ENCODE results near the gene CSRNP3. TPM values are rescaled to one million over a fixed set of nuclear protein-coding genes. Genes with fewer than 3 reads are reported as not detected.
"Not testable (repeated sequence)": the region's sequence is repeated elsewhere in the genome, so short reads cannot be mapped to it uniquely, and the experiment has no call there.

The CSRNP3 gene
- total and polyA plus RNA-seq, 5 donors from 2014 or later = not detected

DNA sequence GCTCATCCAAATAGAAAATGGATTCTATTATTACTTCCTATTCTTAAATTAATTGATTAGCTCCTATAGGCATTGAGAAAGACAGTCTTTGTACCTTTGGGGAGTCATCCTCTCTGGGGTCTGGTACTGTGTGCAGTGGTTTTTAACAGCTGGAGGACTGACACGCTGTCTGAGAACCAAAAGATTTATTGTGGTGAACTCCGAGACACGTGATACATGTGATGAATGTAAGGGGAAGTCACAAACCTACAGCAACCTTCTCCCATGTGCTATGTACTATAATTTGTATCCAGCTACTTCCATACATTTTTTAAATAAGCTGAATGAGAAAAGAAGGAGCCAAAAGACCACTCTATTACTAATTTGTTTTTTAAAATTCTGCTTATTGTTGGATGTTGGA lies 190.9 kb downstream of the CSRNP3 start:
- ATAC-seq (ENCODE audit: low read depth in 2 of 2) (no peak), DNase-seq (no peak)
- peaks cover 9% of the 10 kb centered on the region for H3K27me3 Mint-ChIP-seq
- no peaks in the 10 kb centered on the region for H3K9me3 ChIP-seq (ENCODE audit: control insufficient read depth in 2 of 2, low read length in 2 of 2)
- H3K27ac Mint-ChIP-seq = no peak overlapping the region
- no peak overlapping the region for H3K4me3 ChIP-seq (ENCODE audit: low read depth, low read length)
- no peaks in the 10 kb centered on the region for H3K4me1 Mint-ChIP-seq
- no peak overlapping the region for H3K4me3 Mint-ChIP-seq
- H3K36me3 Mint-ChIP-seq = no peaks in the 10 kb centered on the region
- no peaks in the 10 kb centered on the region for H3K27me3 ChIP-seq (ENCODE audit: control insufficient read depth, insufficient read depth, low read length)
- no peaks in the 10 kb centered on the region for H3K36me3 ChIP-seq (ENCODE audit: control insufficient read depth, insufficient read depth, low read length)
- H3K9me3 Mint-ChIP-seq = peaks cover 0 to 6% (median 0%) of the 10 kb centered on the region in 7 donors
- H3K4me1 ChIP-seq (ENCODE audit: control insufficient read depth, insufficient read depth, low read length, poor library complexity, severe bottlenecking) = no peaks in the 10 kb centered on the region
- no peak overlapping the region for H3K27ac ChIP-seq (ENCODE audit: insufficient read depth, low read length, poor library complexity, severe bottlenecking)

DNA sequence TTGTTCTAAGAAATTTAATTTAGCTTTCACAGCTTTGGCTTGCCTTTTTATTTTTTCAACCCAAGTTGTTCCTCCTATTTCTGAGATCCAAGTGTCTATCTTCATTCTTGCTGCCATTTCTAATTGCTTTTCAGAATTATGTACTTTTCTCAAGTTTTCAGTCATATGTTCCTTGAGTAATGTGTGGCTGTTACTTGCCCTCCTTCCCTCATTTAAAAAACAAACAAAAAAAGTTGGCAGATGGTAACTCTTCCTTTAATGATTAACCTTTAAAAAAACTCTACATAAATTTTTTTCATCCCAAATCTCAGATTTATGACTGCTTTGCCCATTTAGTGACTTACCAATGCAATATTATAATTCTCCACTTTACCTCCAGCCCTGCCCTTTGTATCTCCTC lies 193.2 kb downstream of the CSRNP3 start:
- ATAC-seq (ENCODE audit: low read depth in 2 of 2) (no peak), DNase-seq (no peak)
- Histone ChIP-seq H3K36me3 (ENCODE audit: control insufficient read depth, insufficient read depth, low read length) (no peaks in the 10 kb centered on the region), H3K27me3 (ENCODE audit: control insufficient read depth, insufficient read depth, low read length) (no peaks in the 10 kb centered on the region), H3K27ac (ENCODE audit: insufficient read depth, low read length, poor library complexity, severe bottlenecking) (no peak overlapping the region), H3K4me1 (ENCODE audit: control insufficient read depth, insufficient read depth, low read length, poor library complexity, severe bottlenecking) (no peaks in the 10 kb centered on the region), H3K4me3 (ENCODE audit: low read depth, low read length) (no peak overlapping the region), H3K9me3 (ENCODE audit: control insufficient read depth in 2 of 2, low read length in 2 of 2) (no peaks in the 10 kb centered on the region)
- Mint-ChIP-seq H3K4me3 (no peak overlapping the region), H3K27ac (no peak overlapping the region), H3K27me3 (peaks cover 9% of the 10 kb centered on the region), H3K9me3 (peaks cover 0 to 6% (median 2%) of the 10 kb centered on the region in 7 donors), H3K4me1 (no peaks in the 10 kb centered on the region), H3K36me3 (no peaks in the 10 kb centered on the region)

DNA sequence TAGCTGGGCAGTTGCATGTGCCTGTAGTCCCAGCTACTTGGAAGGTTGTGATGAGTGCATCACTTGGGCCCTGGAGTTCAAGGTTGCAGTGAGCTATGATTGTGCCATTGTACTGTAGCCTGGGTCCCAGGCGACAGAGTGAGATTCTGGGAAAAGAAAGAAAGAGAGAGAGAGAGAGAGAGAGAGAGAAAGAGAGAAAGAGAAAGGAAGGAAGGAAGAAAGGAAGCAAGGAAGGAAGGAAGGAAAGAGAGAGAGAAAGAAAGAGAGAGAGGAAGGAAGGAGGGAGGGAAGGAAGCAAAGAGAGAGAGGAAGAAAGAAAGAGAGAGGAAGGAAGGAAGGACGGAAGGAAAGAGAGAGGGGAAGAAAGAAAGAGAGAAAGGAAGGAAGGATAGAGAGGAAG lies 196.1 kb downstream of the CSRNP3 start:
- Mint-ChIP-seq H3K4me1 (no peaks in the 10 kb centered on the region), H3K27me3 (peaks cover 5% of the 10 kb centered on the region), H3K4me3 (no peak overlapping the region), H3K27ac (no peak overlapping the region), H3K9me3 (peaks cover 0 to 5% (median 3%) of the 10 kb centered on the region in 7 donors), H3K36me3 (no peaks in the 10 kb centered on the region)
- Histone ChIP-seq H3K36me3 (ENCODE audit: control insufficient read depth, insufficient read depth, low read length) (no peaks in the 10 kb centered on the region), H3K9me3 (ENCODE audit: control insufficient read depth in 2 of 2, low read length in 2 of 2) (no peaks in the 10 kb centered on the region), H3K27ac (ENCODE audit: insufficient read depth, low read length, poor library complexity, severe bottlenecking) (no peak overlapping the region), H3K27me3 (ENCODE audit: control insufficient read depth, insufficient read depth, low read length) (no peaks in the 10 kb centered on the region), H3K4me1 (ENCODE audit: control insufficient read depth, insufficient read depth, low read length, poor library complexity, severe bottlenecking) (no peaks in the 10 kb centered on the region), H3K4me3 (ENCODE audit: low read depth, low read length) (no peak overlapping the region)
- ATAC-seq (ENCODE audit: low read depth in 2 of 2) = no peak
- DNase-seq = no peak

DNA sequence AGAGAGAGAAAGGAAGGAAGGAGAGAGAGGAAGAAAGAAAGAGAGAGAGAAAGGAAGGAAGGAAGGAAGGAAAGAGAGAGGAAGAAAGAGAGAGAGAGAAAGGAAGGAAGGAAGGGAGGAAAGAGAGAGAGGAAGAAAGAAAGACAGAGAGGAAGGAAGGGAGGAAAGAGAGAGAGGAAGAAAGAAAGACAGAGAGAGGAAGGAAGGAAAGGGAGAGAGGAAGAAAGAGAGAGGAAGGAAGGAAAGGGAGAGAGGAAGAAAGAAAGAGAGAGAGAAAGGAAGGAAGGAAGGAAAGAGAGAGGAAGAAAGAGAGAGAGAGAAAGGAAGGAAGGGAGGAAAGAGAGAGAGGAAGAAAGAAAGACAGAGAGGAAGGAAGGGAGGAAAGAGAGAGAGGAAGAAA lies 196.6 kb downstream of the CSRNP3 start:
- not testable (repeated sequence) for H3K27me3 Mint-ChIP-seq; H3K36me3 Mint-ChIP-seq; H3K4me3 Mint-ChIP-seq; H3K36me3 ChIP-seq (ENCODE audit: control insufficient read depth, insufficient read depth, low read length); ATAC-seq (ENCODE audit: low read depth in 2 of 2); H3K27ac Mint-ChIP-seq; H3K4me1 ChIP-seq (ENCODE audit: control insufficient read depth, insufficient read depth, low read length, poor library complexity, severe bottlenecking); H3K27ac ChIP-seq (ENCODE audit: insufficient read depth, low read length, poor library complexity, severe bottlenecking); H3K4me1 Mint-ChIP-seq; H3K27me3 ChIP-seq (ENCODE audit: control insufficient read depth, insufficient read depth, low read length); H3K9me3 ChIP-seq (ENCODE audit: control insufficient read depth in 2 of 2, low read length in 2 of 2); H3K4me3 ChIP-seq (ENCODE audit: low read depth, low read length); DNase-seq; H3K9me3 Mint-ChIP-seq

DNA sequence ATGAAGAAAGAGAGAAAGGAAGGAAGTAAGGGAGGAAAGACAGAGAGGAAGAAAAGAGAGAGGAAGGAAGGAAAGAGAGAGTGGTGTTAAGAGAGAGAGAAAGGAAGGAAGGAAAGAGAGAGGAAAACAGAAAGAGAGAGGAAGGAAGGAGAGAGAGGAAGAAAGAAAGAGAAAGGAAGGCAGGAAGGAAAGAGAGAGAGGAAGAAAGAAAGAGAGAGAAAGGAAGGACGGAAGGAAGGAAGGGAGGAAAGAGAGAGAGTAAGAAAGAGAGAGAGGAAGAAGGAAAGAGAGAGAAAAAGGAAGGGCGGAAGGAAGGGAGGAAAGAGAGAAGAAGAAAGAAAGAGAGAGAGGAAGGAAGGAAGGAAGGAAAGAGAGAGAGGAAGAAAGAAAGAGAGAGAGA lies 197.1 kb downstream of the CSRNP3 start:
- Histone ChIP-seq H3K27ac (ENCODE audit: insufficient read depth, low read length, poor library complexity, severe bottlenecking) (no peak overlapping the region), H3K4me3 (ENCODE audit: low read depth, low read length) (no peak overlapping the region), H3K27me3 (ENCODE audit: control insufficient read depth, insufficient read depth, low read length) (no peaks in the 10 kb centered on the region), H3K9me3 (ENCODE audit: control insufficient read depth in 2 of 2, low read length in 2 of 2) (no peaks in the 10 kb centered on the region), H3K36me3 (ENCODE audit: control insufficient read depth, insufficient read depth, low read length) (no peaks in the 10 kb centered on the region), H3K4me1 (ENCODE audit: control insufficient read depth, insufficient read depth, low read length, poor library complexity, severe bottlenecking) (no peaks in the 10 kb centered on the region)
- no peak for DNase-seq
- no peaks in the 10 kb centered on the region for H3K4me1 Mint-ChIP-seq
- no peak overlapping the region for H3K27ac Mint-ChIP-seq
- peaks cover 5% of the 10 kb centered on the region for H3K27me3 Mint-ChIP-seq
- no peak overlapping the region for H3K4me3 Mint-ChIP-seq
- peaks cover 0 to 5% (median 3%) of the 10 kb centered on the region in 7 donors for H3K9me3 Mint-ChIP-seq
- H3K36me3 Mint-ChIP-seq = no peaks in the 10 kb centered on the region
- no peak for ATAC-seq (ENCODE audit: low read depth in 2 of 2)

DNA sequence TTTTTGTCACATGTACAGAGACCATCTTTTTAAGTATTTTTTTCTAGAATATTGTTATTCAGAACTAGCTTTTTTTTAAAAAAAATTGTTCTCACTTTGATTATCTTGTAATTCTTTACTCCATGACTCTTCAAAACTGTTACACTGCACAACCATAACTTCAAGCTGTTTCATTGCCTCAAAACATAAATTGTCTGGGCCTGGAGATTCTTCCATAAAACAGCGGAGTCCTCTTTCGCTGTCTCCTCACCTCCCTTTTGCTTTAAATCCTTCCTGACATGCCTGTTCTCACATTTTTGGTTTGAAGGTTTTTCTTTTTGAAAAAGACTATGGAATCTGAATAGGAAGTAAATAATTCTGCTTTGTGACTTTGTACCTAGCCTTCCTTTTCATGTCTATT lies 197.9 kb downstream of the CSRNP3 start:
- Histone ChIP-seq H3K27ac (ENCODE audit: insufficient read depth, low read length, poor library complexity, severe bottlenecking) (no peak overlapping the region), H3K27me3 (ENCODE audit: control insufficient read depth, insufficient read depth, low read length) (no peaks in the 10 kb centered on the region), H3K36me3 (ENCODE audit: control insufficient read depth, insufficient read depth, low read length) (no peaks in the 10 kb centered on the region), H3K4me3 (ENCODE audit: low read depth, low read length) (no peak overlapping the region), H3K4me1 (ENCODE audit: control insufficient read depth, insufficient read depth, low read length, poor library complexity, severe bottlenecking) (no peaks in the 10 kb centered on the region), H3K9me3 (ENCODE audit: control insufficient read depth in 2 of 2, low read length in 2 of 2) (no peaks in the 10 kb centered on the region)
- Mint-ChIP-seq H3K27me3 (peaks cover 5% of the 10 kb centered on the region), H3K27ac (no peak overlapping the region), H3K9me3 (peaks cover 0 to 10% (median 5%) of the 10 kb centered on the region in 7 donors), H3K4me1 (no peaks in the 10 kb centered on the region), H3K36me3 (no peaks in the 10 kb centered on the region), H3K4me3 (no peak overlapping the region)
- DNase-seq (no peak), ATAC-seq (ENCODE audit: low read depth in 2 of 2) (no peak)

DNA sequence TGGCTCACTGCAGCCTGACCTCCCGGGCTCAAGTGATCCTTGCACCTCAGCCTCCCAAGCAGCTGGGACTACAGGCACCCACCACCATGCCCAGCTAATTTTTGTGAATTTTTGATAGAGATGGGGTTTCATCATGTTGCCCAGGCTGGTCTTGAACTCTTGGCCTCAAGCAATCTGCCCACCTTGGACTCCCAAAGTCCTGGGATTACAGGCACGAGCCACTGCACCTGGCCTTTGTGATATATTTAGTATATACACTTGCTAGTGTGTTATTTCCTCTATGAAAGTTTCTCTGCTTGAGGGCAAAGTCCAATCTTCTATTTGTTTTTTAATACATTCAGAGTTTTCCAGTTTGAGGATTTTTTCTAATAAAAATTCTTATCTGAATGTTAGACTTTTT lies 205.3 kb downstream of the CSRNP3 start:
- Histone ChIP-seq H3K27me3 (ENCODE audit: control insufficient read depth, insufficient read depth, low read length) (no peaks in the 10 kb centered on the region), H3K4me3 (ENCODE audit: low read depth, low read length) (no peak overlapping the region), H3K27ac (ENCODE audit: insufficient read depth, low read length, poor library complexity, severe bottlenecking) (no peak overlapping the region), H3K36me3 (ENCODE audit: control insufficient read depth, insufficient read depth, low read length) (no peaks in the 10 kb centered on the region), H3K9me3 (ENCODE audit: control insufficient read depth in 2 of 2, low read length in 2 of 2) (no peaks in the 10 kb centered on the region), H3K4me1 (ENCODE audit: control insufficient read depth, insufficient read depth, low read length, poor library complexity, severe bottlenecking) (no peaks in the 10 kb centered on the region)
- no peak overlapping the region for H3K4me3 Mint-ChIP-seq
- H3K27me3 Mint-ChIP-seq = no peaks in the 10 kb centered on the region
- ATAC-seq (ENCODE audit: low read depth in 2 of 2) = no peak
- H3K27ac Mint-ChIP-seq = no peak overlapping the region
- H3K9me3 Mint-ChIP-seq = peaks cover 0 to 10% (median 3%) of the 10 kb centered on the region in 7 donors
- no peaks in the 10 kb centered on the region for H3K4me1 Mint-ChIP-seq
- no peaks in the 10 kb centered on the region for H3K36me3 Mint-ChIP-seq
- DNase-seq = no peak

DNA sequence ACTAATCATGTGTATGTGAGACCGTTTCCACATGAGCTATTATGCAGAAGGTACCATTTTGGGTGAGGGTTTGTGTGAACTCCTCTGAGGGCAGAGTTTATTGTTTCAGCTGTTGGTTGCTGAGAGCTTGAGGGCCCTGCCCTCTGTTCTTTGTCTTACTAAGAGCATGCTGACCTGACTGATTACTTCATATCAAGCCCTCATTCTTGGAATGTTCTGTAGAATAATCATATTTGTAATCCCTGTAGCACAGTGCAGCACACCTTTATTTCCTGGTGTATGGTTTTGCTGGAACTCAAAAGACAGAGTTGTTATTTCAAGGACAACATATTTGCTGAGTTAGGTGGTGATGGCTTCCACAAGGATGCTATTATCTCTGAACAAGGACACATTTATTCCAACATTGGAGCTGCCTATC lies 206.1 kb downstream of the CSRNP3 start:
- ATAC-seq (ENCODE audit: low read depth in 2 of 2) (no peak), DNase-seq (no peak)
- no peaks in the 10 kb centered on the region for H3K4me1 Mint-ChIP-seq
- H3K4me3 Mint-ChIP-seq = no peak overlapping the region
- H3K27me3 Mint-ChIP-seq = no peaks in the 10 kb centered on the region
- H3K9me3 ChIP-seq (ENCODE audit: control insufficient read depth in 2 of 2, low read length in 2 of 2) = no peaks in the 10 kb centered on the region
- no peak overlapping the region for H3K4me3 ChIP-seq (ENCODE audit: low read depth, low read length)
- H3K9me3 Mint-ChIP-seq = peaks cover 0 to 6% (median 3%) of the 10 kb centered on the region in 7 donors
- H3K36me3 Mint-ChIP-seq = no peaks in the 10 kb centered on the region
- no peaks in the 10 kb centered on the region for H3K4me1 ChIP-seq (ENCODE audit: control insufficient read depth, insufficient read depth, low read length, poor library complexity, severe bottlenecking)
- no peak overlapping the region for H3K27ac ChIP-seq (ENCODE audit: insufficient read depth, low read length, poor library complexity, severe bottlenecking)
- H3K36me3 ChIP-seq (ENCODE audit: control insufficient read depth, insufficient read depth, low read length) = no peaks in the 10 kb centered on the region
- no peaks in the 10 kb centered on the region for H3K27me3 ChIP-seq (ENCODE audit: control insufficient read depth, insufficient read depth, low read length)
- H3K27ac Mint-ChIP-seq = no peak overlapping the region

All from CD4-positive, CD25-positive, alpha-beta regulatory T cell (primary cell).